ENCODE data around the gene CRYBA4.

GRCh38 chr22:26589845-26590736, 31.7 kb upstream of the CRYBA4 start, which contains the start of gene TPST2:
- TF ChIP-seq, protein P1, sequence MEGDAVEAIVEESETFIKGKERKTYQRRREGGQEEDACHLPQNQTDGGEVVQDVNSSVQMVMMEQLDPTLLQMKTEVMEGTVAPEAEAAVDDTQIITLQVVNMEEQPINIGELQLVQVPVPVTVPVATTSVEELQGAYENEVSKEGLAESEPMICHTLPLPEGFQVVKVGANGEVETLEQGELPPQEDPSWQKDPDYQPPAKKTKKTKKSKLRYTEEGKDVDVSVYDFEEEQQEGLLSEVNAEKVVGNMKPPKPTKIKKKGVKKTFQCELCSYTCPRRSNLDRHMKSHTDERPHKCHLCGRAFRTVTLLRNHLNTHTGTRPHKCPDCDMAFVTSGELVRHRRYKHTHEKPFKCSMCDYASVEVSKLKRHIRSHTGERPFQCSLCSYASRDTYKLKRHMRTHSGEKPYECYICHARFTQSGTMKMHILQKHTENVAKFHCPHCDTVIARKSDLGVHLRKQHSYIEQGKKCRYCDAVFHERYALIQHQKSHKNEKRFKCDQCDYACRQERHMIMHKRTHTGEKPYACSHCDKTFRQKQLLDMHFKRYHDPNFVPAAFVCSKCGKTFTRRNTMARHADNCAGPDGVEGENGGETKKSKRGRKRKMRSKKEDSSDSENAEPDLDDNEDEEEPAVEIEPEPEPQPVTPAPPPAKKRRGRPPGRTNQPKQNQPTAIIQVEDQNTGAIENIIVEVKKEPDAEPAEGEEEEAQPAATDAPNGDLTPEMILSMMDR (IDR thresholded peaks at IDR 0.05 in 8 of 11, conservative IDR thresholded peaks at IDR 0.05 in 3 of 11), result peak in 3 of 11 experiments; percentile 11 to 25 (median 18)
- TF ChIP-seq POLR2A (IDR thresholded peaks at IDR 0.05), result peak in 2 of 3 donors; percentile 67 to 77
